H1 (cell line): ENCODE results near the gene NT5M. TPM values are rescaled to one million over a fixed set of nuclear protein-coding genes. Genes with fewer than 3 reads are reported as not detected.

Experiments
- BCL11A ChIP-seq, 2 experiments: IDR thresholded peaks; one replicate each; pipeline ENCODE4 v1.6.1; 2011; ENCODE audit warnings: low read depth in 2 of 2, low read length in 2 of 2, mild to moderate bottlenecking in 2 of 2
- CHD1 ChIP-seq: IDR thresholded peaks from 2 replicates; pipeline ENCODE4 v1.6.1; 2012; ENCODE audit warnings: low read depth, low read length, improper control_type of control experiment
- EP300 ChIP-seq, 2 experiments: IDR thresholded peaks; 1 replicate in 1 of 2; 2 replicates in 1 of 2; pipeline ENCODE4 v1.6.1; 2011 to 2012; ENCODE audit warnings: low read depth in 2 of 2, low read length in 2 of 2, mild to moderate bottlenecking in 2 of 2, borderline replicate concordance in 1 of 2, inconsistent platforms in 1 of 2, moderate library complexity in 1 of 2
- EZH2 ChIP-seq: fragments of 200-600 bp; sonication (generic); IDR thresholded peaks from 2 replicates; pipeline ENCODE4 v1.7.1; 2012; ENCODE audit warnings: low read depth, mild to moderate bottlenecking, moderate library complexity, low read length, inconsistent platforms; ENCODE audit not compliant: severe bottlenecking
- KDM1A ChIP-seq: fragments of 200-600, 300-600 bp; sonication (generic); IDR thresholded peaks from 2 replicates; pipeline ENCODE4 v1.7.1; 2016; ENCODE audit warnings: mild to moderate bottlenecking, low read length, borderline replicate concordance
- ZNF274 ChIP-seq: IDR thresholded peaks from 2 replicates; pipeline ENCODE4 v1.7.0; 2012; ENCODE audit warnings: low read length, borderline replicate concordance; ENCODE audit errors: extremely low read depth
- polyA plus RNA-seq, 7 experiments: library from polyadenylated mRNA; depleted of rRNA in 3 of 7; stranded (reverse) in 5 of 7; unstranded in 2 of 7; fragments of >200 nt in 5 of 7; fragments of 200-250 nt in 2 of 7; gene quantifications; 1 replicate in 5 of 7; 2 replicates in 1 of 7; 4 replicates in 1 of 7; pipeline versions ENCODE4 v1.2.1 to v1.2.3, GENCODE V29; 2011 to 2013; ENCODE audit warnings: missing spikeins in 2 of 7, mixed read lengths in 2 of 7
- total RNA-seq: library from RNA; stranded (reverse); fragmentation: NEBNext Ultra II Directional; extraction: Animal tissue kit (Norgen Biotek cat#: 25700); gene quantifications from 2 replicates; pipeline ENCODE4 v1.2.1, GENCODE V29; 2021

NT5M gene
- total and polyA plus RNA-seq, 2 of the 8 experiments (the other 6 are each of a cell fraction or from before 2014, with no cell fraction given): 7.6 to 18.2 TPM

DNA sequence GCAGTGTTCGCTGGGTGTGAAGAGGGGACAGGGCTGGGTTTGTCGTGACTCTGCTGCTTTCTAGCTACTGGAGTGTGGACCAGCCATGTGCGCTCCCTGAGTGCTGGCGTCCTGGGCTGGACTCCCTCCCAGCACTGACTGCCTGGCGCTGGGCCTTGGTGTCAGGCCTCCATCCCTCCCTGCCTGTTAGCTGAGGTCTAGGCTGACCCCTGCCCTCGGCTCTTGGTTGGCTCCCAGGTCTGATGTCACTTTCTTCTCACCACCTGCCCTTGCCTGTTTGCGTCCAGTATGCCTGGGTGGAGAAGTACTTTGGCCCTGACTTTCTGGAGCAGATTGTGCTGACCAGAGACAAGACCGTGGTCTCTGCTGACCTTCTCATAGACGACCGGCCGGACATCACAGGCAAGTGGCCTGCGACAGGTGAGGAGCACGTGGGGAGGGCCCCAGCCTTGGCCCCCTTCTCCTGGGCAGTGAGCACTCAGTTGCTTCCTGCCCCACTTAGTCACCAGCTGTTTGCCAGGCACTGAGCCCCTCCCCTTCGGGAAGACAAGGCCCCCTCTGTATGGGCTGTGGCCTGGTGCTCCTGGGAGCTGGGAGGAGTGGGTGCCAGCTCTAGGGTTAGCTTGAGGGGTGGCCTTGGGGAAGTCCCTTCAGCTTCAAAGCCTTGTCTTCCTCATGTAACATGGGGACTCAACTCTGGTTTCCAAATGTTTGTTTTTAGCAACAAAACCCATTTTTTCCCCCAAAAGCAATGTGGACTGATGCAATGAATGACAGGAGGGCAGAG, 41.5 kb downstream of the NT5M start (continued):
- TF ChIP-seq KDM1A (no peak), ZNF274 (no peak), EZH2 (no peak), CHD1 (no peak), EP300 (IDR thresholded peaks at IDR 0.05; ENCODE audit: borderline replicate concordance in 1 of 2, low read depth in 2 of 2, low read length in 2 of 2) (no peak), BCL11A (IDR thresholded peaks at IDR 0.05; ENCODE audit: low read depth in 2 of 2, low read length in 2 of 2) (no peak)
- TF ChIP-seq, all 59 proteins: peak for 0
